ENCODE data around the gene HSD17B1. TPM values are rescaled to one million over a fixed set of nuclear protein-coding genes. Genes with fewer than 3 reads are reported as not detected.

Gene HSD17B1
- total and polyA plus RNA-seq, 2 of the 13 experiments (the other 11 are each of a cell fraction or from before 2014, with no cell fraction given): 0.54 to 0.93 TPM

DNA sequence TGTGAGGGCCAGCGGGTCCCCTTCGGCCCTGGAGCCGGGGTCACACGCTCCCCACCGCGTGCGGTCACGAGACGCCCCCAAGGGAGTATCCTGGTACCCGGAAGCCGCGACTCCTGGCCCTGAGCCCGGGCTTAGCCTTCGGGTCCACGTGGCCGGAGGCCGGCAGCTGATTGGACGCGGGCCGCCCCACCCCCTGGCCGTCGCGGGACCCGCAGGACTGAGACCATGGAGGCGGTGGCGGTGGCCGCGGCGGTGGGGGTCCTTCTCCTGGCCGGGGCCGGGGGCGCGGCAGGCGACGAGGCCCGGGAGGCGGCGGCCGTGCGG, 16.7 kb upstream of the HSD17B1 start, which contains the start of gene NAGLU (continued):
- TF ChIP-seq ZNF546 (CRISPR knock-in tag; conservative IDR thresholded peaks at IDR 0.05) (no peak), PTBP1 (IDR thresholded peaks at IDR 0.05; ENCODE audit: low read depth, low read length, poor library complexity, severe bottlenecking) (no peak), ETV5 (CRISPR knock-in tag; IDR thresholded peaks at IDR 0.05; ENCODE audit: borderline replicate concordance) (peak; percentile 85; the same call in 1 of the 2 replicates), ZMYM3 (CRISPR knock-in tag; IDR thresholded peaks at IDR 0.05) (no peak), ONECUT2 (CRISPR knock-in tag; IDR thresholded peaks at IDR 0.05) (peak; percentile 37; the same call in 1 of the 2 replicates), TP53 (CRISPR knock-in tag; conservative IDR thresholded peaks at IDR 0.05) (no peak), MED1 (CRISPR knock-in tag; IDR thresholded peaks at IDR 0.05) (peak; percentile 88), U2AF1 (optimal IDR thresholded peaks at IDR 0.05; ENCODE audit: low read depth, low read length) (no peak), FOSL1 (CRISPR knock-in tag; IDR thresholded peaks at IDR 0.05; ENCODE audit: borderline replicate concordance) (no peak), SATB2 (CRISPR knock-in tag; IDR thresholded peaks at IDR 0.05) (0 out of 2 replicates have a peak, but pooled peaks have one; percentile 26), SP2 (CRISPR knock-in tag; IDR thresholded peaks at IDR 0.05) (no peak), ZNF296 (CRISPR knock-in tag; conservative IDR thresholded peaks at IDR 0.05) (no peak; the same call in 1 of the 2 replicates), ZNF577 (CRISPR knock-in tag; IDR thresholded peaks at IDR 0.05; ENCODE audit: borderline replicate concordance, low read depth) (no peak), ARNTL (CRISPR knock-in tag; IDR thresholded peaks at IDR 0.05) (peak; percentile 89), PPARG (CRISPR knock-in tag; conservative IDR thresholded peaks at IDR 0.05) (no peak), MAF1 (CRISPR knock-in tag; IDR thresholded peaks at IDR 0.05; ENCODE audit: borderline replicate concordance) (peak; percentile 44; the same call in 1 of the 2 replicates), SALL1 (CRISPR knock-in tag; IDR thresholded peaks at IDR 0.05) (peak; percentile 65), SMYD3 (CRISPR knock-in tag; IDR thresholded peaks at IDR 0.05) (no peak), REXO4 (CRISPR knock-in tag; IDR thresholded peaks at IDR 0.05; ENCODE audit: borderline replicate concordance) (no peak), PHF5A (CRISPR knock-in tag; IDR thresholded peaks at IDR 0.05; ENCODE audit: low read depth, unreplicated experiment) (no peak), PRMT3 (CRISPR knock-in tag; IDR thresholded peaks at IDR 0.05; ENCODE audit: borderline replicate concordance, low read depth) (no peak), CCDC6 (CRISPR knock-in tag; IDR thresholded peaks at IDR 0.05) (no peak)
- TF ChIP-seq, protein P1, sequence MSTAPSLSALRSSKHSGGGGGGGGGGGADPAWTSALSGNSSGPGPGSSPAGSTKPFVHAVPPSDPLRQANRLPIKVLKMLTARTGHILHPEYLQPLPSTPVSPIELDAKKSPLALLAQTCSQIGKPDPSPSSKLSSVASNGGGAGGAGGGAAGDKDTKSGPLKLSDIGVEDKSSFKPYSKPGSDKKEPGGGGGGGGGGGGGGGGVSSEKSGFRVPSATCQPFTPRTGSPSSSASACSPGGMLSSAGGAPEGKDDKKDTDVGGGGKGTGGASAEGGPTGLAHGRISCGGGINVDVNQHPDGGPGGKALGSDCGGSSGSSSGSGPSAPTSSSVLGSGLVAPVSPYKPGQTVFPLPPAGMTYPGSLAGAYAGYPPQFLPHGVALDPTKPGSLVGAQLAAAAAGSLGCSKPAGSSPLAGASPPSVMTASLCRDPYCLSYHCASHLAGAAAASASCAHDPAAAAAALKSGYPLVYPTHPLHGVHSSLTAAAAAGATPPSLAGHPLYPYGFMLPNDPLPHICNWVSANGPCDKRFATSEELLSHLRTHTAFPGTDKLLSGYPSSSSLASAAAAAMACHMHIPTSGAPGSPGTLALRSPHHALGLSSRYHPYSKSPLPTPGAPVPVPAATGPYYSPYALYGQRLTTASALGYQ (CRISPR knock-in tag; IDR thresholded peaks at IDR 0.05): no peak
- TF ChIP-seq, protein P2, sequence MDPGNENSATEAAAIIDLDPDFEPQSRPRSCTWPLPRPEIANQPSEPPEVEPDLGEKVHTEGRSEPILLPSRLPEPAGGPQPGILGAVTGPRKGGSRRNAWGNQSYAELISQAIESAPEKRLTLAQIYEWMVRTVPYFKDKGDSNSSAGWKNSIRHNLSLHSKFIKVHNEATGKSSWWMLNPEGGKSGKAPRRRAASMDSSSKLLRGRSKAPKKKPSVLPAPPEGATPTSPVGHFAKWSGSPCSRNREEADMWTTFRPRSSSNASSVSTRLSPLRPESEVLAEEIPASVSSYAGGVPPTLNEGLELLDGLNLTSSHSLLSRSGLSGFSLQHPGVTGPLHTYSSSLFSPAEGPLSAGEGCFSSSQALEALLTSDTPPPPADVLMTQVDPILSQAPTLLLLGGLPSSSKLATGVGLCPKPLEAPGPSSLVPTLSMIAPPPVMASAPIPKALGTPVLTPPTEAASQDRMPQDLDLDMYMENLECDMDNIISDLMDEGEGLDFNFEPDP (CRISPR knock-in tag; conservative IDR thresholded peaks at IDR 0.05): no peak
- TF ChIP-seq, protein P3, sequence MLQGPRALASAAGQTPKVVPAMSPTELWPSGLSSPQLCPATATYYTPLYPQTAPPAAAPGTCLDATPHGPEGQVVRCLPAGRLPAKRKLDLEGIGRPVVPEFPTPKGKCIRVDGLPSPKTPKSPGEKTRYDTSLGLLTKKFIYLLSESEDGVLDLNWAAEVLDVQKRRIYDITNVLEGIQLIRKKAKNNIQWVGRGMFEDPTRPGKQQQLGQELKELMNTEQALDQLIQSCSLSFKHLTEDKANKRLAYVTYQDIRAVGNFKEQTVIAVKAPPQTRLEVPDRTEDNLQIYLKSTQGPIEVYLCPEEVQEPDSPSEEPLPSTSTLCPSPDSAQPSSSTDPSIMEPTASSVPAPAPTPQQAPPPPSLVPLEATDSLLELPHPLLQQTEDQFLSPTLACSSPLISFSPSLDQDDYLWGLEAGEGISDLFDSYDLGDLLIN (CRISPR knock-in tag; IDR thresholded peaks at IDR 0.05; ENCODE audit: borderline replicate concordance): peak; percentile 75; the same call in 1 of the 2 replicates
- TF ChIP-seq, protein P4, sequence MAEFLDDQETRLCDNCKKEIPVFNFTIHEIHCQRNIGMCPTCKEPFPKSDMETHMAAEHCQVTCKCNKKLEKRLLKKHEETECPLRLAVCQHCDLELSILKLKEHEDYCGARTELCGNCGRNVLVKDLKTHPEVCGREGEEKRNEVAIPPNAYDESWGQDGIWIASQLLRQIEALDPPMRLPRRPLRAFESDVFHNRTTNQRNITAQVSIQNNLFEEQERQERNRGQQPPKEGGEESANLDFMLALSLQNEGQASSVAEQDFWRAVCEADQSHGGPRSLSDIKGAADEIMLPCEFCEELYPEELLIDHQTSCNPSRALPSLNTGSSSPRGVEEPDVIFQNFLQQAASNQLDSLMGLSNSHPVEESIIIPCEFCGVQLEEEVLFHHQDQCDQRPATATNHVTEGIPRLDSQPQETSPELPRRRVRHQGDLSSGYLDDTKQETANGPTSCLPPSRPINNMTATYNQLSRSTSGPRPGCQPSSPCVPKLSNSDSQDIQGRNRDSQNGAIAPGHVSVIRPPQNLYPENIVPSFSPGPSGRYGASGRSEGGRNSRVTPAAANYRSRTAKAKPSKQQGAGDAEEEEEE (CRISPR knock-in tag; IDR thresholded peaks at IDR 0.05; ENCODE audit: borderline replicate concordance): no peak
